NK-92 treated with Interleukin-12 subunit alpha and Interleukin-12 subunit beta, amount 100 ng/mL, for 24 hours (cell line): ENCODE results near the gene SPC24.
"Not testable (repeated sequence)": the region's sequence is repeated elsewhere in the genome, so short reads cannot be mapped to it uniquely, and the experiment has no call there.

ENCODE experiments used
- DNase-seq: peaks from one replicate; lab custom pipeline; 2025; lab: John Stamatoyannopoulos, UW

SPC24 gene

DNA sequence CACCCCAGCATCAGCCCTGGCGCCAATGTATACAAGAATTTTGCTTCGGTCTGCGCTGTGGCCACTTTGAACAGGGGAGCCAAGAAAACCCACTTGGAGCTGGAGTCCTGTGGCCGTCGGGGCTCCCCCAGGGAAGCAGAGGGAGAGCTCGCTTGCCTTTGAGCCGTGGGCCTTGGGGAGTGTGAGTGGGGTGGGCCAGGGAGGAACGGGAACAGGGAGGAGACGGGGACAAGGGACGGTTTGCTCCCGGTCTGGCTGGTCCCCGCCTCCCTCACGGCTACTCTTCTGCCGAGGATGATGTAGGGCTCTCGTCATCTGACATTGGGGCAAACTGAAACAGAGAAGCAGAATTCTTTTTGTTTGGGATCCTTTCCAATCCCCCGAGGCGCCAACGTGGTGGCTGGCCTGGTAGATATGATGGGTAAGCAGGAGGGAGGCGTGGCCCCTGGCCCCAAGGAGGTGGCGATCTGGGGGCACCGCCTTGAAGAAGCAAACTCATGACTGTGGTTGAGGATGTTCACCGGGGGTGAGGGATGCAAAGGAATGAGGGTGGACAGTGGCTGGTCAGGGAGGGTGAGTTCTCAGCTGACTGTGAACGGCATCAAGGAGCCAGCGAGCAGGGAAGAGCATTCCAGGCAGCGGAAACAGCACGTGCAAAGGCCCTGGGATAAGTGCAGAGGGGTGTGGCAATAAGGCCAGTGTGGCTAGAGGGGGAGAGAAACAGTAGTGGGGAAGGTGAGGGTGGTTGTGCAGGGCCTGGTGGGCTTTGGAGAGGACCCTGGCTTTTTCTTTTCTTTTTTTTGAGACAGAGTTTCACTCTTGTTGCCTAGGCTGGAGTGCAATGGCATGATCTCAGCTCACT is 10.9 kb upstream of the SPC24 start:
- DNase-seq: no peak

DNA sequence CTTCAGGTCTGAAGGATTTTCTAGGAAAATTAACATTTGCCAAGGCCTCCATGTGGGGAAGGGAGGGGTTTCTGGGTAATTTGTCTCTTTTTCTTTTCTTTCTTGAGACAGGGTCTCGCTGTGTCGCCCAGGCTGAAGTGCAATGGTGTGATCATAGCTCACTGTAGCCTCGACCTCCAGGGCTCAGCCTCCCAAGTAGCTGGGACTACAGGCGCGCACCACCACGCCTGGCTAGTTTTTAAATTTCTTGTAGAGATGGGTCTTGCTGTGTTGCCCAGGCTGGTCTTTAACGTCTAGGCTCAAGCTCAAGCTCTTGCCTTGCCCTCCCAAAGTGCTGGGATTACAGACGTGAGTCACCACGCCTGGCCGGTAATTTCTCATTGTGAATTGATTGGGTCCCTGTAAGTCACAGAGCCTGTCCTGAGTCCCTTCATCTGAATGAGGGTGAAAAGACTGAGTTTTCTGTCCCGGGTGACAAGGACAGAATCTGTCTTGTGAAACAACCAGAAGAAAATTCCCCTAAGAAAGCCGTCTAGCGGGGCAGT is 10.0 kb upstream of the SPC24 start:
- DNase-seq: no peak

DNA sequence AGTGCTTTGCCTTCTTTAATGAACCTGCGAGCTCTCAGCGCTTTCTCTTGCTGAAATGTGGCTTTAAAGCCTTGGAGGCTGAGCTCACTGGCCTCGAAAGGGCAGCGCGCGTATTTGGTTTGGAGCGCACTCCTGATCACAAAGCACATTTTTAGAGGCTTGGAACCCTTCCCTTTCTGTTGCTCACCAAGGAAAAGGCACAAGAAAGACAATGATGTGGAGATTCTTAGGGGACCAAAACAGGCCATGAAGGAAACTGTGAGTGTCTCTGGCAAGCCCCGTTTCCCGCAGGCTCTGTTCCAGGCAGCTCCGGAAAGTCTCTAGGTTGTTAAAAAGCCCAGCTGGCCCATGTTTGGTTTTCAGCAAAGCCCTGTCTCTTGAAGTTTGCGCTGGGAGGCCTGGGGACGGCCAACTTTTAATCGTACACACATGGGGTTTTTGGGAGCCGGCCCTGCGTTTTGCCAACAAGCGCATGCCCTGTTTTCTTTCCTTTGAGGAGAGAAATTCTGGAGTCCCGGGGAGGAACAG is 9.4 kb upstream of the SPC24 start:
- DNase-seq: no peak

- DNase-seq: no peak
Observed at GRCh38 chr19:11164296-11164695, 8.7 kb upstream of the SPC24 start.

- DNase-seq: not testable (repeated sequence)
Observed at GRCh38 chr19:11160440-11160768, 4.8 kb upstream of the SPC24 start.

GRCh38 chr19:11159598-11160439 is 4.2 kb upstream of the SPC24 start:
- no peak for DNase-seq

GRCh38 chr19:11154683-11155047 is 917 bp downstream of the SPC24 start:
- no peak for DNase-seq

GRCh38 chr19:11152318-11153062 is 3.1 kb downstream of the SPC24 start:
- DNase-seq: no peak

DNA sequence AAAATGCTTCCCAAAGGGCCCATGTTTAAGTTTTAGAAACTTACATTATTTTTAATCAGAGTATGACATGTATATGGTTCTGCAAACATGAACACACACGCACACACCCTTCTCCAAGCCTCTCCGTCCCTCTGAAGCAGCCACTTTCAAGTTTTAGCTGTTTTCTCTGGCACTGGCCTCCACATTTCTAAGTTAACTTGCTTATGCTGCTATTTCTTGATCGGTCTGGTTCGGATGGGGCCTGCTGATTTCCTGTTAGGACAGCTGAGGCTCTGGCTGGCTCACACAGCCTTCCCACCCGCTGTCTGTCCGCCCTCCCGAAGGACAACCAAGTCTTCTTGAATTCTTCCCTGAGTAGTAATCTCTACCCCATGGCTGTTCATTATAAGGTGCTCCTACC is 4.4 kb downstream of the SPC24 start:
- no peak for DNase-seq

- no peak for DNase-seq
Observed at GRCh38 chr19:11148001-11148400, 7.6 kb downstream of the SPC24 start.

GRCh38 chr19:11145536-11145924 is 10.1 kb downstream of the SPC24 start:
- DNase-seq: no peak

- DNase-seq: no peak
Observed at GRCh38 chr19:11142528-11143171, 12.9 kb downstream of the SPC24 start.

GRCh38 chr19:11141937-11142527 is 13.6 kb downstream of the SPC24 start:
- no peak for DNase-seq

- no peak for DNase-seq
Observed at GRCh38 chr19:11140896-11141295, 14.7 kb downstream of the SPC24 start.

DNA sequence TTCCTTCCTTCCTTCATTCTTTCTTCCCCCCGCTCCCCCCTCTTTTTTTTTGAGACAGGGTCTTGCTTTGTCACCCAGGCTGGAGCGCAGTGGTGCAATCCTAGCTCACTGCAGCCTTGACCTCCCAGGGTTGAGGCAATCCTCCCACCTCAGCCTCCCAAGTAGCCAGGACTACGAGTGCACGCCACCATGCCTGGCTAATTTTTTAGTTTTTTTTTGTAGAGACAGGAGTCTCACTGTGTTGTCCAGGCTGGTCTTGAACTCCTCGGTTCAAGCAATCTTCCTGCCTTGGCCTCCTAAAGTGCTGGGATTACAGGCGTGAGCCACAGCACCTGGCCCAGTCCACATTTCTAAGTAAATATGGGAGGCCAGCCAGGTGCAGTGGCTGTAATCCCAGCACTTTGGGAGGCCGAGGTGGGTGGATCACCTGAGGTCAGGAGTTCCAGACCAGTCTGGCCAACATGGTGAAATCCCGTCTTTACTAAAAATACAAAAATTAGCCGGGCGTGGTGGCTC is 15.5 kb downstream of the SPC24 start:
- DNase-seq: not testable (repeated sequence)

GRCh38 chr19:11138601-11139300 is 16.8 kb downstream of the SPC24 start:
- DNase-seq: no peak

DNA sequence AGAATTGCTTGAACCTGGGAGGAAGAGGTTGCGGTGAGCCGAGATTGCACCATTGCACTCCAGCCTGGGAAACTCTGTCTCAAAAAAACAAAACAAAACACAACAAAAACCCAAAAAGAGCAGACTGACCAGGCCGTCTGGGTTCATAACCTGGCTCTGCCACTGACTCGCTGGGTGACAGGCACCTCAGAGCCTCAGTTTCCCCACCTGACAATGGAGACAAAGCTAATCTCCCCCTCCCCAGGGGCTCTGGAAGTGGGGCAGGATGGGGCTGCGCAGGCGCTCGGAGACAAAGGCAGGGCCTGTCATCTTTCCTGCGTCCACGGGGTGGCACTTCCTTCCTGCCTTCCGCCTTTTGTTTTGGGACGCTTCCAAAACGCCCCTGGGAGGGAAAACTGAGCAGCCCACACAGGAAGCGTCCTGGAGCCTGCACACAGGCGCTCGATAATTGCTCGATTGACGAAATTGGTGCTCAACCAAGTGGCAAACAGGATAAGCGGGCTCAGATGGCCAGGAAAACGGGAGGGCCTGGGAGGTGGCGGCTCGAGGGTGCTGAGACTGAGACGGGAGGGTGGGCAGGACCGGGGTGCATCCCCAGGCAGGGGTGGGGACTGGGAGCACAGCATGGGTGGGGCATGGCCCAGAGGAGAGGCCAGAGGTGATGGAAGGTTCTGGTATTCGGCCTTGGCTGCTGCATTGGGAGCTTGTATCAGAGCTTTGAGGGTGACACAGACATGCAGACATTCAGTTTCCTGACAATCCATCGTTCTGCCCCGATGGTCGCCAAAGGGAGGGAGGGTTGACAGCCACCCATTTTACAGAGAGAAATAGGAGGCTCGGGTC is 17.8 kb downstream of the SPC24 start:
- DNase-seq: no peak

DNA sequence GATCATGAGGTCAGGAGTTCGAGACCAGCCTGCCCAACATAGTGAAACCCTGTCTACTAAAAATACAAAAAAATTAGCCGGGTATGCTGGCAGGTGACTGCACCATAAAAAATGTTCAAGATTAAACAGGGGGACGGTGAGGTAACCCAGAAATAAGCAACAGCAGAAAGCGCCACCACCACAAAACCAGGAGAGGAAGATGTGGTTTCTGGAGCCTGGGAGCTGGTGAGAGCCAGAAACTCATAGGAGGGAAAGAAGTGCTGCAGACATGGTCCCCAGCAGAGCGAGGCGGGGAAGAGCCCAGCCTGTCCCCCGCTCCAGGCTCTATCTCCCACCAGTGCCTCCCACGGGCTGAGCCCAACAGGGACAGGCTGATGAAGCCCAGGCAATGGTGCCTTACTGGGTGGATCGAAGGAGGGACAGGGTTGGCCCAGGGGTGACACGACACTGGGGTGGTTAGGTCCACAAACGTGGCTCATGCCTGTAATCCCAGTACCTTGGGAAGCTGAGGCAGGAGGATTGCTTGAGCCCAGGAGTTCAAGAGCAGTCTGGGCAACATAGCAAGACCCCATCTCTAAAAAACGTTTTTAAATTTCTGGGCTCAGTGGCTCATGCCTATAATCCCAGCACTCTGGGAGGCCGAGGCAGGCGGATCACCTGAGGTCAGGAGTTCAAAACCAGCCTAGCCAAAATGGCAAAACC is 19.0 kb downstream of the SPC24 start:
- no peak for DNase-seq

DNA sequence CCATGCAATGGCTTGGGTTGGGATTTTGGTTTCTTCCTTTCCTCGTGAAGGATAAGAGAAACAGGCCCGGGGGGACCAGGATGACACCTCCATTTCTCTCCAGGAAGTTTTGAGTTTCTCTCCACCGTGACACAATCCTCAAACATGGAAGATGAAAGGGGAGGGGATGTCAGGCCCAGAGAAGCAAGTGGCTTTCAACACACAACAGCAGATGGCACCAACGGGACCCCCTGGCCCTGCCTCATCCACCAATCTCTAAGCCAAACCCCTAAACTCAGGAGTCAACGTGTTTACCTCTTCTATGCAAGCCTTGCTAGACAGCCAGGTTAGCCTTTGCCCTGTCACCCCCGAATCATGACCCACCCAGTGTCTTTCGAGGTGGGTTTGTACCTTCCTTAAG is 24.1 kb downstream of the SPC24 start:
- no peak for DNase-seq
